Parathyroid adenoma (tissue), 2 donors: ENCODE measurements around the gene KEL.

Experiments used
- H2AFZ ChIP-seq: fragments of 300-600 bp; sonication (generic); one replicate; pipeline ENCODE4 v1.7.0; 2017; ENCODE audit warnings: antibody characterized with exemption, mild to moderate bottlenecking
- H3K27ac ChIP-seq: fragments of 300-600 bp; sonication (generic); one replicate; pipeline ENCODE4 v1.7.0; 2017
- H3K27me3 ChIP-seq: fragments of 300-600 bp; sonication (generic); one replicate; pipeline ENCODE4 v1.7.0; 2017; ENCODE audit warnings: low read length; ENCODE audit not compliant: control insufficient read depth, insufficient read depth
- H3K36me3 ChIP-seq: fragments of 300-600 bp; sonication (generic); one replicate; pipeline ENCODE4 v1.7.0; 2017; ENCODE audit warnings: low read length; ENCODE audit not compliant: control insufficient read depth, insufficient read depth
- H3K4me1 ChIP-seq: fragments of 300-600 bp; sonication (generic); one replicate; pipeline ENCODE4 v1.7.0; 2017; ENCODE audit warnings: control low read depth
- H3K4me2 ChIP-seq: fragments of 300-600 bp; sonication (generic); one replicate; pipeline ENCODE4 v1.7.0; 2017; ENCODE audit warnings: low read length
- H3K4me3 ChIP-seq: fragments of 300-600 bp; sonication (generic); one replicate; pipeline ENCODE4 v1.7.0; 2017; ENCODE audit warnings: low read depth, low read length
- H3K79me2 ChIP-seq: fragments of 300-600 bp; sonication (generic); one replicate; pipeline ENCODE4 v1.7.0; 2017; ENCODE audit warnings: control low read depth
- H3K9ac ChIP-seq: fragments of 300-600 bp; sonication (generic); one replicate; pipeline ENCODE4 v1.7.0; 2017; ENCODE audit warnings: mild to moderate bottlenecking
- H3K9me3 ChIP-seq: fragments of 300-600 bp; sonication (generic); one replicate; pipeline ENCODE4 v1.7.0; 2017; ENCODE audit warnings: low read length; ENCODE audit not compliant: control insufficient read depth
- TF ChIP-seq, protein P1 (sequence below): fragments of 300-600 bp; sonication (generic); IDR thresholded peaks from one replicate; pipeline ENCODE4 v1.7.0; 2017; ENCODE audit warnings: antibody characterized with exemption, mild to moderate bottlenecking
- donor health status: primary hyperparathyroidism.

Gene KEL

DNA sequence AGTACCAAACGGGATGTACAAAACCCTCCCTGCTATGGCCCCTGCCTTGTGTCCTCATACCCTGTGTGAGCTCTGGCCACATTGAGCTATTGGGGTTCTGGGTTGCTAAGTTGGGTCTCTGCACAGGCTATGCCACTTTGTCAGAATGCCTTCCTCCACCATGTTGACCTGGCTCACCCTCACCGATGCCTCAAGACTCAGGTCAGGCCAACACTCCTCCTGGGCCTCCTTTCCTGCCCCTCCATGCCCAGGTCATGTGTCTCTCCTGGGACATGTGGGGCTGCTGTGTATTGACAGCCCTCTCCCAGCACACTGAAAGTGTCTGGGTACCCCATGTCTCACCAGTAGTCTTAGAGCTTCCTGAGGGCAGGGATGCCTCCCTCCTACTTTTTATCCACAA, 43.3 kb downstream of the KEL start:
- H3K4me3 ChIP-seq, result no peak overlapping the region
- no peak overlapping the region for H3K9ac ChIP-seq
- H3K4me1 ChIP-seq, result no peaks in the 10 kb centered on the region
- TF ChIP-seq, protein P1, sequence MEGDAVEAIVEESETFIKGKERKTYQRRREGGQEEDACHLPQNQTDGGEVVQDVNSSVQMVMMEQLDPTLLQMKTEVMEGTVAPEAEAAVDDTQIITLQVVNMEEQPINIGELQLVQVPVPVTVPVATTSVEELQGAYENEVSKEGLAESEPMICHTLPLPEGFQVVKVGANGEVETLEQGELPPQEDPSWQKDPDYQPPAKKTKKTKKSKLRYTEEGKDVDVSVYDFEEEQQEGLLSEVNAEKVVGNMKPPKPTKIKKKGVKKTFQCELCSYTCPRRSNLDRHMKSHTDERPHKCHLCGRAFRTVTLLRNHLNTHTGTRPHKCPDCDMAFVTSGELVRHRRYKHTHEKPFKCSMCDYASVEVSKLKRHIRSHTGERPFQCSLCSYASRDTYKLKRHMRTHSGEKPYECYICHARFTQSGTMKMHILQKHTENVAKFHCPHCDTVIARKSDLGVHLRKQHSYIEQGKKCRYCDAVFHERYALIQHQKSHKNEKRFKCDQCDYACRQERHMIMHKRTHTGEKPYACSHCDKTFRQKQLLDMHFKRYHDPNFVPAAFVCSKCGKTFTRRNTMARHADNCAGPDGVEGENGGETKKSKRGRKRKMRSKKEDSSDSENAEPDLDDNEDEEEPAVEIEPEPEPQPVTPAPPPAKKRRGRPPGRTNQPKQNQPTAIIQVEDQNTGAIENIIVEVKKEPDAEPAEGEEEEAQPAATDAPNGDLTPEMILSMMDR, result no peak
- H3K27me3 ChIP-seq, result no peaks in the 10 kb centered on the region
- no peak overlapping the region for H3K27ac ChIP-seq
- H2AFZ ChIP-seq, result no peak overlapping the region
- no peaks in the 10 kb centered on the region for H3K9me3 ChIP-seq
- H3K4me2 ChIP-seq, result no peak overlapping the region
- H3K79me2 ChIP-seq, result no peaks in the 10 kb centered on the region
- H3K36me3 ChIP-seq, result no peaks in the 10 kb centered on the region

DNA sequence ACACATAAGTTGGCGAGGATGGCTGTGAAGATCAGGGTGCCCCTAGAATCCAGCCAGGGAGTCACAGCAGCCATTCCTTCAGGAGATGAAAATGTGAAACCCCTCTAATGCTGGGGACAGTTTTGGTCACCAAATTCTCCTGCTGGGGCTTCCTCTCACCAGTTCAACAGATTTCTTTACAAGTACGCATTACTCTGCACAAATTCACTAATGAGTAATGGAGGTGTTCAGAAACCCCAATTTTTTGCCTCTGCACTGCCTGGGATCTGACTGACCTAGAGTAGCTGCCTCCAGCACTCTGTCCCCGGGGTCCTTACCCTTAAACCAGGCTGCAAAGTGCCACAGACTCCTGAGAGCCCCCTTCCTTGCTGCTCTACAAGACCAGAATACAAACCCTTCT, 44.7 kb downstream of the KEL start:
- H3K9me3 ChIP-seq, result no peaks in the 10 kb centered on the region
- TF ChIP-seq, protein P1, result no peak
- H3K36me3 ChIP-seq, result no peaks in the 10 kb centered on the region
- H3K27ac ChIP-seq, result no peak overlapping the region
- no peak overlapping the region for H3K4me2 ChIP-seq
- no peaks in the 10 kb centered on the region for H3K4me1 ChIP-seq
- no peaks in the 10 kb centered on the region for H3K27me3 ChIP-seq
- H3K4me3 ChIP-seq, result no peak overlapping the region
- H3K79me2 ChIP-seq, result no peaks in the 10 kb centered on the region
- H3K9ac ChIP-seq, result no peak overlapping the region
- no peak overlapping the region for H2AFZ ChIP-seq

DNA sequence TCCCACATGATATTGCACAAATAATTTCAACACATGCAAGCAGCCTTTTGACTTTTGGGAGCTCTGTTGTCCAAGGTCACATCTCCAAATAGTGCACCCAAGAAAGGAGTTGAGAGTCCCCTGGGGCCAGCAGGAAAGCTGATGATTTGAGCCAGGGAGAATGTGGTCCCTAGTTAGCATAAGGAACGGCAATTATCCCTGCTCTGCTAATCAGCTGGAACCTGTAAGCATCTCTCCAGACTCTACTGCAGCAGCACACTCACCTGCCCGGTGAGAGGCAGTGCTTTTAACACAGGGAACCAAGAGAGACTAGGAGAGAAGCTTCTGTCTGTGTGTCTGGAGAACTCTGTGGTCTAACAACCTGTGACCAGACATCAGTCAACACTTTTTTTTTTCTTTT, 45.7 kb downstream of the KEL start:
- no peak overlapping the region for H3K9ac ChIP-seq
- H3K4me2 ChIP-seq, result no peak overlapping the region
- H3K27me3 ChIP-seq, result no peaks in the 10 kb centered on the region
- H3K27ac ChIP-seq, result no peak overlapping the region
- H2AFZ ChIP-seq, result no peak overlapping the region
- H3K79me2 ChIP-seq, result no peaks in the 10 kb centered on the region
- H3K36me3 ChIP-seq, result no peaks in the 10 kb centered on the region
- no peaks in the 10 kb centered on the region for H3K9me3 ChIP-seq
- TF ChIP-seq, protein P1, result no peak
- H3K4me3 ChIP-seq, result no peak overlapping the region
- no peaks in the 10 kb centered on the region for H3K4me1 ChIP-seq

DNA sequence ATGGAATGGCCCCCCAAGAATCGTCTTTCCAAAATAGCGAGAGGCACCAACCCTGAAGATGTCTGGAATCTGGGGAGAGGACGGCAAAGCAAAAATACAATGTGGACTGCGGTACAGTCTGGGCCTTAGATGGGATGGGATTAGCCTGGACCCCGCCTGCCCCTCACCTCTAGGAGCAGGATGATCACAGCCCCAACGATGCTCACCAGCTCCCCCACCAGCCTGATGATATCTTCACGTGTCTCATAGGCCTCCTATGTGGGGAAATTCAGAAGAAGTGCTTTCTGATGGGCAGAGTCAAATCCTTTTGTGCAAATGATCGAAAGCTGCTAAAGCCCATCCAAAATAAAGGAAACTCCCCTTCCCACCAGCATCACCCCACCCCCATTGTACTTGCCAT, 46.8 kb downstream of the KEL start:
- H3K4me3 ChIP-seq, result no peak overlapping the region
- no peaks in the 10 kb centered on the region for H3K4me1 ChIP-seq
- H3K4me2 ChIP-seq, result no peak overlapping the region
- no peak overlapping the region for H3K27ac ChIP-seq
- no peaks in the 10 kb centered on the region for H3K27me3 ChIP-seq
- TF ChIP-seq, protein P1, result no peak
- no peaks in the 10 kb centered on the region for H3K79me2 ChIP-seq
- H3K9me3 ChIP-seq, result no peaks in the 10 kb centered on the region
- H2AFZ ChIP-seq, result no peak overlapping the region
- no peaks in the 10 kb centered on the region for H3K36me3 ChIP-seq
- no peak overlapping the region for H3K9ac ChIP-seq

DNA sequence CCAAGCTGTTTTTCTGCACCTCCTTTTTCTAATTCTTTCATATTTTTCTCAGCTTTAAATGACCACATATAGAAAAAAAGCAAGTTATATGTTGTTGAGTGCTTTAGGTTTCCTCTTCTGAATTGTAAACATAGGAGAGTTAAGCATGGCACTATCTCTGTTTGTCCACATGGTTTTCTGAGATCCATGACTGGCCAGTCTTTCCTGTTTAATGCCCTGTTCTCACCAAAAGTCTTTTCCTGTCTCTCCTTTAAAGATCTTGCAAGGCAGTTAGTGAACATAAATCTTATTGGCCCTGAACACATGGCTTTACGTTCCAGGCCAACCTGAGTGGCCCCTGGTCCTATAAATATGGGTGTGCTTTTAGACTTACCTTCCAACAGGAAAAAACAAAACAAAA, 48.0 kb downstream of the KEL start:
- Histone ChIP-seq H3K4me1 (no peaks in the 10 kb centered on the region), H2AFZ (no peak overlapping the region), H3K27me3 (no peaks in the 10 kb centered on the region), H3K9me3 (no peaks in the 10 kb centered on the region), H3K9ac (no peak overlapping the region), H3K27ac (no peak overlapping the region), H3K4me2 (no peak overlapping the region), H3K79me2 (no peaks in the 10 kb centered on the region), H3K36me3 (no peaks in the 10 kb centered on the region), H3K4me3 (no peak overlapping the region)
- TF ChIP-seq, protein P1, result no peak
